ENCODE measurements around the gene AK4. TPM values are rescaled to one million over a fixed set of nuclear protein-coding genes. Genes with fewer than 3 reads are reported as not detected.
"Not testable (repeated sequence)": the region's sequence is repeated elsewhere in the genome, so short reads cannot be mapped to it uniquely, and the experiment has no call there.

The AK4 gene
- total RNA-seq: 160 TPM

GRCh38 chr1:65148178-65148547 is at the start of gene AK4:
Gene AK4, plus strand, starts transcription at chr1:65148203. Its CDS starts 205 bp downstream, at chr1:65148408.
- DNase-seq (ENCODE audit: low spot score): not testable (repeated sequence)

GRCh38 chr1:65103807-65104206 is 44.2 kb upstream of the AK4 start:
- no peak for DNase-seq (ENCODE audit: low spot score)

GRCh38 chr1:65104854-65105534 is 43.0 kb upstream of the AK4 start:
- no peak for DNase-seq (ENCODE audit: low spot score)

- peak; percentile 25 for DNase-seq (ENCODE audit: low spot score)
Observed at GRCh38 chr1:65105596-65105995, 42.4 kb upstream of the AK4 start.

GRCh38 chr1:65108025-65108642 is 39.9 kb upstream of the AK4 start:
- peak; percentile 52 for DNase-seq (ENCODE audit: low spot score)

- DNase-seq (ENCODE audit: low spot score): no peak
Observed at GRCh38 chr1:65109487-65109886, 38.5 kb upstream of the AK4 start.

GRCh38 chr1:65112811-65113210 is 35.2 kb upstream of the AK4 start:
- DNase-seq (ENCODE audit: low spot score): no peak

- no peak for DNase-seq (ENCODE audit: low spot score)
Observed at GRCh38 chr1:65113298-65113697, 34.7 kb upstream of the AK4 start.

- no peak for DNase-seq (ENCODE audit: low spot score)
Observed at GRCh38 chr1:65114322-65114721, 33.7 kb upstream of the AK4 start.

- no peak for DNase-seq (ENCODE audit: low spot score)
Observed at GRCh38 chr1:65119951-65120350, 28.1 kb upstream of the AK4 start.

- DNase-seq (ENCODE audit: low spot score): not testable (repeated sequence)
Observed at GRCh38 chr1:65129104-65129503, 18.9 kb upstream of the AK4 start.

- DNase-seq (ENCODE audit: low spot score): no peak
Observed at GRCh38 chr1:65138524-65138923, 9.5 kb upstream of the AK4 start.

GRCh38 chr1:65139793-65140192 is 8.2 kb upstream of the AK4 start:
- not testable (repeated sequence) for DNase-seq (ENCODE audit: low spot score)

- peak; percentile 67 for DNase-seq (ENCODE audit: low spot score)
Observed at GRCh38 chr1:65141394-65141793, 6.6 kb upstream of the AK4 start.

GRCh38 chr1:65141918-65142317 is 6.1 kb upstream of the AK4 start:
- DNase-seq (ENCODE audit: low spot score): no peak

- not testable (repeated sequence) for DNase-seq (ENCODE audit: low spot score)
Observed at GRCh38 chr1:65143112-65143658, 4.8 kb upstream of the AK4 start.

GRCh38 chr1:65146908-65147423 is 1.0 kb upstream of the AK4 start:
- DNase-seq (ENCODE audit: low spot score): no peak

GRCh38 chr1:65147424-65148177 is 402 bp upstream of the AK4 start:
- peak; percentile 34 for DNase-seq (ENCODE audit: low spot score)

- peak; percentile 31 for DNase-seq (ENCODE audit: low spot score)
Observed at GRCh38 chr1:65148548-65149350, 746 bp downstream of the AK4 start.

- DNase-seq (ENCODE audit: low spot score): no peak
Observed at GRCh38 chr1:65149351-65150107, 1.5 kb downstream of the AK4 start.

GRCh38 chr1:65150108-65150463 is 2.1 kb downstream of the AK4 start:
- no peak for DNase-seq (ENCODE audit: low spot score)

All from mucosa of gallbladder (tissue), 1 donor.